ELF-1 (cell line): ENCODE data around the gene MINDY4.

ENCODE experiments used
- DNase-seq: peaks from one replicate; pipeline ENCODE4 v3.0.0-alpha.2; 2016; ENCODE audit warnings: low read depth, low spot score

The MINDY4 gene

GRCh38 chr7:30741289-30741688 lies 29.9 kb upstream of the MINDY4 start:
- no peak for DNase-seq

GRCh38 chr7:30743371-30744074 lies 27.7 kb upstream of the MINDY4 start:
- DNase-seq: no peak

GRCh38 chr7:30744075-30744417 lies 27.2 kb upstream of the MINDY4 start:
- no peak for DNase-seq

GRCh38 chr7:30745261-30745941 lies 25.8 kb upstream of the MINDY4 start:
- DNase-seq: no peak

- DNase-seq: no peak
Measured at GRCh38 chr7:30750010-30750409, 21.2 kb upstream of the MINDY4 start.

- peak; percentile 74 for DNase-seq
Measured at GRCh38 chr7:30750683-30751650, 20.2 kb upstream of the MINDY4 start.

- no peak for DNase-seq
Measured at GRCh38 chr7:30751696-30752273, 19.4 kb upstream of the MINDY4 start, which contains the start of gene INMT. INMT (plus strand) TSS chr7:30752135; CDS start chr7:30752151, 16 bp downstream.

GRCh38 chr7:30752484-30752883 lies 18.7 kb upstream of the MINDY4 start:
- DNase-seq: no peak

- no peak for DNase-seq
Measured at GRCh38 chr7:30752979-30753378, 18.2 kb upstream of the MINDY4 start.

- no peak for DNase-seq
Measured at GRCh38 chr7:30754315-30754877, 16.8 kb upstream of the MINDY4 start.

- no peak for DNase-seq
Measured at GRCh38 chr7:30755384-30756154, 15.6 kb upstream of the MINDY4 start.

- no peak for DNase-seq
Measured at GRCh38 chr7:30757342-30757692, 13.9 kb upstream of the MINDY4 start.

GRCh38 chr7:30760514-30761213 lies 10.6 kb upstream of the MINDY4 start:
- no peak for DNase-seq

- DNase-seq: no peak
Measured at GRCh38 chr7:30761214-30762156, 9.7 kb upstream of the MINDY4 start.

- no peak for DNase-seq
Measured at GRCh38 chr7:30764030-30764975, 6.9 kb upstream of the MINDY4 start.

GRCh38 chr7:30765408-30765807 lies 5.8 kb upstream of the MINDY4 start:
- DNase-seq: no peak

GRCh38 chr7:30770845-30771173 lies 408 bp upstream of the MINDY4 start:
- no peak for DNase-seq

- no peak for DNase-seq
Measured at GRCh38 chr7:30771880-30772425, 736 bp downstream of the MINDY4 start.
